Skeletal muscle satellite cell (primary cell): ENCODE measurements around the gene OR7E24. TPM values are rescaled to one million over a fixed set of nuclear protein-coding genes. Genes with fewer than 3 reads are reported as not detected.
"Not testable (repeated sequence)": the region's sequence is repeated elsewhere in the genome, so short reads cannot be mapped to it uniquely, and the experiment has no call there.

Source experiments
- H3K27me3 ChIP-seq: 2 replicates; pipeline ENCODE4 v1.7.0; 2013; ENCODE audit warnings: low read length; ENCODE audit not compliant: control insufficient read depth, insufficient read depth
- H3K36me3 ChIP-seq: 2 replicates; pipeline ENCODE4 v1.7.0; 2013; ENCODE audit warnings: mild to moderate bottlenecking, control low read depth, low read length; ENCODE audit not compliant: insufficient read depth
- H3K4me1 ChIP-seq: 2 replicates; pipeline ENCODE4 v1.7.0; 2013; ENCODE audit warnings: low read length; ENCODE audit not compliant: control insufficient read depth, insufficient read depth
- H3K4me2 ChIP-seq: 2 replicates; pipeline ENCODE4 v1.7.0; 2013; ENCODE audit warnings: mild to moderate bottlenecking, low read length
- H3K4me3 ChIP-seq: 2 replicates; pipeline ENCODE4 v1.7.0; 2013; ENCODE audit warnings: low read length
- H3K9ac ChIP-seq: 2 replicates; pipeline ENCODE4 v1.7.0; 2013; ENCODE audit warnings: mild to moderate bottlenecking, low read depth, low read length, moderate library complexity
- H3K9me3 ChIP-seq: replicated peaks from 2 replicates; pipeline ENCODE4 v1.7.0; 2013; ENCODE audit warnings: mild to moderate bottlenecking, control low read depth, low read length
- total RNA-seq: library from RNA; depleted of rRNA; stranded (reverse); fragments of >200 nt; gene quantifications from 2 replicates; pipeline ENCODE4 v1.2.3, GENCODE V29; 2012; rRNA removed

Gene OR7E24
- total RNA-seq, result not detected in 2 replicates

DNA sequence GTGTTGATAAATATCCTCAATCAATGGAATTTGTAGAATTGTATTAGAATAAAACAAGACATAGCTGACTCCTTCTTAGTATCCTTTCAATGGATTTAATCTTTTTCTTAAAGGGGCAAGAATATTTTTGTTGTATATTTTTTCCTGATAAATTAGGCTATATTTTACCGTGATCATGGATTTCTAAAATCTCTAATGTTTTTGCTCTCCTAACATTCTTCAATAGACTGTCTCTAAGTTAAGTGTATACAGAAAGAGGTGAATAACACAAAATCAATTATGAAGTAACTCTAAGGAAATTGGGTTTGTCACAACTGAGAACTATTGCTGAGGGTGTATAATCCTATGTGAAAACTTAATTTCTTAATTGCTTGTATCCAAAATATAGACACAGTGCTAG lies at the start of gene OR7E24:
OR7E24 (plus strand) TSS at position 301 of the 400 bp plus-strand sequence. CDS start 114 bp downstream, outside the sequence.
- Histone ChIP-seq H3K4me2 (no peak within 1 kb of the TSS), H3K4me3 (no peak within 1 kb of the TSS), H3K36me3 (no peaks in the 10 kb centered on the region), H3K4me1 (no peaks in the 10 kb centered on the region), H3K27me3 (no peaks in the 10 kb centered on the region), H3K9ac (no peak within 1 kb of the TSS), H3K9me3 (no peaks in the 10 kb centered on the region)

DNA sequence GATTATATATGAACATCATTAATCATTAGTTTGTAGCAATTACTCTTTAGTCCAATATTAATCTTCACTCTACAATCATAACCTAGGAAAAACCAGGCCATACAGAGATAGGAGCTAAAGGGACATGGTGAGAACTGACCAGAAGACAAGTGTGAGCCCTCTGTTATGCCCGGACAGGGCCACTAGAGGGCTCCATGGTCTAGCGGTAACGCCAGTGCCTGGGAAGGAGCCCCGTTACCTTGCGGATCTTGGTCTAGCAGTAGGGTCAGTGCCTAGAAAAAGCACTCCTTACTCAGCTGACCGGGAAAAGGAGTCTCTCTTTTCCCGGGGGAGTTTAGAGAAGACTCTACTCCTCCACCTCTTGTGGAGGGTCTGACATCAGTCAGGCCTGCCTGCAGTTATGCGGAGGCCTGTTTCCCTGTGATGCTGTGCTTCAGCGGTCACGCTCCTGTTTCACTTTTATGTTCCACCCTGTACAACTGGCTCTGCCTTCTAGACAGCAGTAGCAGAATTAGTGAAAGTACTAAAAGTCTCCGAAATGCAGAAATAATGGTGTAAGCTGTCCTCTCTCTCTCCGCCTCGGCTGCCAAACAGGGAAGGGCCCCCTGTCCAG lies 45.1 kb upstream of the OR7E24 start:
- Histone ChIP-seq H3K27me3 (no peaks in the 10 kb centered on the region), H3K4me3 (peak overlapping the region; percentile 70), H3K4me2 (peak overlapping the region; percentile 81), H3K4me1 (no peaks in the 10 kb centered on the region), H3K36me3 (no peaks in the 10 kb centered on the region), H3K9me3 (no peaks in the 10 kb centered on the region), H3K9ac (no peak overlapping the region)

- H3K36me3 ChIP-seq, result no peaks in the 10 kb centered on the region
- H3K4me3 ChIP-seq, result no peak within 1 kb of the TSS
- H3K4me2 ChIP-seq, result no peak within 1 kb of the TSS
- no peaks in the 10 kb centered on the region for H3K4me1 ChIP-seq
- H3K9ac ChIP-seq, result no peak within 1 kb of the TSS
- peaks cover 3% of the 10 kb centered on the region for H3K9me3 ChIP-seq
- H3K27me3 ChIP-seq, result no peaks in the 10 kb centered on the region
Measured at GRCh38 chr19:9219489-9219888, 31.2 kb upstream of the OR7E24 start, which contains the start of gene OR7D4. TSS of gene OR7D4 (minus strand) at chr19:9219589. CDS start at chr19:9214837, 4,752 bp downstream.

- Histone ChIP-seq H3K4me1 (no peaks in the 10 kb centered on the region), H3K9me3 (no peaks in the 10 kb centered on the region), H3K9ac (no peak overlapping the region), H3K36me3 (no peaks in the 10 kb centered on the region), H3K4me2 (no peak overlapping the region), H3K4me3 (no peak overlapping the region), H3K27me3 (no peaks in the 10 kb centered on the region)
Measured at GRCh38 chr19:9251236-9251635, 506 bp downstream of the OR7E24 start.

- not testable (repeated sequence) for H3K9ac ChIP-seq, H3K4me1 ChIP-seq, H3K27me3 ChIP-seq, H3K36me3 ChIP-seq, H3K4me3 ChIP-seq, H3K4me2 ChIP-seq, H3K9me3 ChIP-seq
Measured at GRCh38 chr19:9283485-9283884, 32.8 kb downstream of the OR7E24 start.

DNA sequence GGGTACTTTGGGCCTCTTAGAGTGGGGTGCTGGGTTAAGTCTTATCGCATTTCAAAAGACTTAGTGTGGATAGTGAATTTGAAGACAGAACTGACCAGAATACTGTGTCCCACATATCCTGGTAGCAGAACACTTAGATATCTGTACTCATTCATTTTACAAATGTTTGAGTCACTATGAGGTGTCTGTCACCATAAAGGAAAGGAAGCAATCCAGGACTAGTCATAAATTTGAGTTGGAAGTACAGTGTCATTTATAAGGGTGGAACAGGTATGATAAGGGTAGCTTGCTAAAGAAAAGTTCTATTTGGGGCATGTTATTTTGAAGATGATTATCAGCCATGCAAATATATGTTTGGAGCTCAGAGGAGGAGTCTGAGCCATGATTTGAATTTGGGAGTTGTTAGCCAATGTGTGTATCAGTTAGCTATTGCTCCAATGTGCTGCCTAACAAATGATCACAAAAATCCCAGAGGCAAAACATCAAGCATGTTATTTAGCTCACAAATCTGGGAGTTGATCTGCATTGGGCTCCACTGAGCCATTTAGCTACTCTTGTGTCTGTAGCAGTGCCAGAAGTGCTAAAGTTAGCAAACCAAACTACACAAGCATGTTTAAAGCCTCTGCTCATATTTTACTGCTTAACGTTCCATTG lies 38.6 kb downstream of the OR7E24 start:
- peaks cover 22% of the 10 kb centered on the region for H3K9me3 ChIP-seq
- H3K4me3 ChIP-seq, result no peak overlapping the region
- no peak overlapping the region for H3K9ac ChIP-seq
- H3K4me2 ChIP-seq, result no peak overlapping the region
- H3K36me3 ChIP-seq, result peaks cover 45% of the 10 kb centered on the region
- no peaks in the 10 kb centered on the region for H3K4me1 ChIP-seq
- no peaks in the 10 kb centered on the region for H3K27me3 ChIP-seq

- peaks cover 58% of the 10 kb centered on the region for H3K9me3 ChIP-seq
- peaks cover 83% of the 10 kb centered on the region for H3K36me3 ChIP-seq
- H3K9ac ChIP-seq, result no peak overlapping the region
- no peak overlapping the region for H3K4me3 ChIP-seq
- H3K4me1 ChIP-seq, result no peaks in the 10 kb centered on the region
- H3K4me2 ChIP-seq, result no peak overlapping the region
- no peaks in the 10 kb centered on the region for H3K27me3 ChIP-seq
Measured at GRCh38 chr19:9295411-9295849, 44.7 kb downstream of the OR7E24 start.

DNA sequence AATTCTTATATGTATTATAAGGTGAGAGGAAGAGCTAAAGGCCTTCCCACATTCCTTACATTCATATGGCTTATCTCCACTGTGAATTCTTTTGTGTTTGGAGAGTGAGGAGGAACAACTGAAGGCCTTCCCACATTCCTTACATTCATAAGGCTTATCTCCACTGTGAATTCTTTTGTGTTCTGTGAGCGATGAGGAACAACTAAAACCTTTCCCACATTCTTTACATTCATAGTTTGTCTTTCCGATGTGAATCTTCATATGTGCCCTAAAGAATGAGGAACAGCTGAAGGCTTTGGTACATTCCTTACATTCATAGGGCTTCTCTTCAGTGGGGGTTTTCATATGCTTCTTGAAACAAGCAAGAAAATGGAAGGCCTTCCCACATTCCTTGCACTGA lies 45.6 kb downstream of the OR7E24 start:
- H3K27me3 ChIP-seq, result no peaks in the 10 kb centered on the region
- H3K4me1 ChIP-seq, result no peaks in the 10 kb centered on the region
- H3K36me3 ChIP-seq, result peaks cover 87% of the 10 kb centered on the region
- H3K9me3 ChIP-seq, result peaks cover 63% of the 10 kb centered on the region
- no peak overlapping the region for H3K9ac ChIP-seq
- H3K4me3 ChIP-seq, result no peak overlapping the region
- H3K4me2 ChIP-seq, result no peak overlapping the region
